ENCODE measurements around the gene CFI. TPM values are rescaled to one million over a fixed set of nuclear protein-coding genes. Genes with fewer than 3 reads are reported as not detected.

The CFI gene
- total and polyA plus RNA-seq, 2 of the 4 experiments (the other 2 are of a cell fraction) = 0.12 to 0.18 TPM

DNA sequence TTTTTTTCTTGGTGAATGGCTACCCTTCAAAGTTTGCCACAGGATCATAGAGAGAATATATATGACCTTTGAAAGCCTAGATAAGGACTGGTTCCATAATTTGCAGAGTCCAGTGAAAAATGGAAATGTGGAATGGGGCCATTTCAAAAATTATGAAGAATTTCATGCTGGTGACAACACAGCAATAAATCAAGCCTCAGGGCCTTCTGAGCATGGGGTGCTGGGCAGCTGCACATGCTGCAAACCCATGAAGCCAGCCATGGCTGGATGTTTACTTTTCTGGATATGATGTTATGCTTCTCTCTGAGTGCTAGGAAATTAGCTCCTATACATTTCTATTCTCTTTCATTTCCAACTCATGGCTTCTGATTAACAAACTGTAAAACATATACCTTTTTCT lies 56.0 kb downstream of the CFI start:
- dilution Hi-C loops (cut with HindIII; ENCODE audit: low sequenced_read_pairs, unreplicated experiment) (no loop called here), intact Hi-C loops (cut with micrococcal nuclease) (no loop called here), in situ Hi-C loops (cut with MboI; ENCODE audit: low sequenced_read_pairs) (no loop called here)
- Histone ChIP-seq H3K23ac (ENCODE audit: low read depth, low read length) (no peak overlapping the region), H2BK15ac (ENCODE audit: low read depth, low read length) (no peak overlapping the region), H3K4me1 (ENCODE audit: control insufficient read depth, insufficient read depth, low read length) (no peaks in the 10 kb centered on the region), H3K27ac (ENCODE audit: insufficient read depth, low read length) (no peak overlapping the region), H4K20me1 (ENCODE audit: insufficient read depth, low read length) (no peaks in the 10 kb centered on the region), H2AK5ac (ENCODE audit: low read depth, low read length) (no peak overlapping the region), H3K36me3 (ENCODE audit: control insufficient read depth, insufficient read depth, low read length) (no peaks in the 10 kb centered on the region), H3K4ac (ENCODE audit: low read depth, low read length) (no peak overlapping the region), H2AFZ (replicated peaks; ENCODE audit: low read length, poor library complexity) (no peak overlapping the region), H3K18ac (ENCODE audit: low read depth, low read length) (no peak overlapping the region), H3K79me1 (ENCODE audit: low read depth in 1 of 2, low read length in 2 of 2) (no peaks in the 10 kb centered on the region), H3K4me3 (ENCODE audit: insufficient read depth, low read depth, low read length) (no peak overlapping the region), H2BK120ac (ENCODE audit: low read depth, low read length) (no peak overlapping the region), H4K5ac (ENCODE audit: low read depth, low read length) (no peak overlapping the region), H3K9me3 (ENCODE audit: control insufficient read depth, insufficient read depth, low read length) (no peaks in the 10 kb centered on the region), H3K14ac (replicated peaks; ENCODE audit: low read depth, low read length) (no peak overlapping the region), H3K27me3 (ENCODE audit: control insufficient read depth, insufficient read depth, low read length) (peaks cover 4% of the 10 kb centered on the region; the same call in 1 of the 2 replicates), H2AK9ac (replicated peaks; ENCODE audit: low read depth, low read length, poor library complexity) (no peak overlapping the region), H2BK5ac (ENCODE audit: low read depth, low read length, poor library complexity, severe bottlenecking) (no peak overlapping the region), H2BK20ac (ENCODE audit: low read depth, low read length) (no peak overlapping the region), H3K56ac (ENCODE audit: extremely low read depth, insufficient read depth, low read length) (no peak overlapping the region), H3K9ac (ENCODE audit: low read depth, low read length) (no peak overlapping the region), H4K8ac (ENCODE audit: low read depth in 2 of 2, low read length in 2 of 2) (no peak overlapping the region), H3K9me1 (ENCODE audit: insufficient read depth, low read length) (no peaks in the 10 kb centered on the region), H3K4me2 (ENCODE audit: low read depth, low read length) (no peak overlapping the region), H4K91ac (ENCODE audit: insufficient read depth, low read depth, low read length) (no peak overlapping the region)
- no peak for DNase-seq
- BruUV-seq (replicated peaks) = no TSS peak
- ATAC-seq (ENCODE audit: low read depth) = no peak
- CTCF ChIA-PET = interaction anchor here (0.6 kb wide), 1 partner anchor 62 kb away, joined by 4 read pairs; no protein-coding TSS in a partner anchor
- TF ChIP-seq BHLHE40 (IDR thresholded peaks at IDR 0.05; ENCODE audit: low read depth, low read length) = no peak
- TF ChIP-seq MAZ (IDR thresholded peaks at IDR 0.05; ENCODE audit: borderline replicate concordance, low read depth, low read length) = no peak
- TF ChIP-seq FOS (IDR thresholded peaks at IDR 0.05; ENCODE audit: low read depth, low read length) = no peak
- TF ChIP-seq, protein P1, sequence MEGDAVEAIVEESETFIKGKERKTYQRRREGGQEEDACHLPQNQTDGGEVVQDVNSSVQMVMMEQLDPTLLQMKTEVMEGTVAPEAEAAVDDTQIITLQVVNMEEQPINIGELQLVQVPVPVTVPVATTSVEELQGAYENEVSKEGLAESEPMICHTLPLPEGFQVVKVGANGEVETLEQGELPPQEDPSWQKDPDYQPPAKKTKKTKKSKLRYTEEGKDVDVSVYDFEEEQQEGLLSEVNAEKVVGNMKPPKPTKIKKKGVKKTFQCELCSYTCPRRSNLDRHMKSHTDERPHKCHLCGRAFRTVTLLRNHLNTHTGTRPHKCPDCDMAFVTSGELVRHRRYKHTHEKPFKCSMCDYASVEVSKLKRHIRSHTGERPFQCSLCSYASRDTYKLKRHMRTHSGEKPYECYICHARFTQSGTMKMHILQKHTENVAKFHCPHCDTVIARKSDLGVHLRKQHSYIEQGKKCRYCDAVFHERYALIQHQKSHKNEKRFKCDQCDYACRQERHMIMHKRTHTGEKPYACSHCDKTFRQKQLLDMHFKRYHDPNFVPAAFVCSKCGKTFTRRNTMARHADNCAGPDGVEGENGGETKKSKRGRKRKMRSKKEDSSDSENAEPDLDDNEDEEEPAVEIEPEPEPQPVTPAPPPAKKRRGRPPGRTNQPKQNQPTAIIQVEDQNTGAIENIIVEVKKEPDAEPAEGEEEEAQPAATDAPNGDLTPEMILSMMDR (conservative IDR thresholded peaks at IDR 0.05; ENCODE audit: low read depth, low read length) = no peak
- TF ChIP-seq MXI1 (IDR thresholded peaks at IDR 0.05; ENCODE audit: borderline replicate concordance, low read depth, low read length) = no peak
- TF ChIP-seq, protein P2, sequence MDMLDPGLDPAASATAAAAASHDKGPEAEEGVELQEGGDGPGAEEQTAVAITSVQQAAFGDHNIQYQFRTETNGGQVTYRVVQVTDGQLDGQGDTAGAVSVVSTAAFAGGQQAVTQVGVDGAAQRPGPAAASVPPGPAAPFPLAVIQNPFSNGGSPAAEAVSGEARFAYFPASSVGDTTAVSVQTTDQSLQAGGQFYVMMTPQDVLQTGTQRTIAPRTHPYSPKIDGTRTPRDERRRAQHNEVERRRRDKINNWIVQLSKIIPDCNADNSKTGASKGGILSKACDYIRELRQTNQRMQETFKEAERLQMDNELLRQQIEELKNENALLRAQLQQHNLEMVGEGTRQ (IDR thresholded peaks at IDR 0.05; ENCODE audit: low read depth, low read length) = no peak
- no peak for TF ChIP-seq NFE2L2 (IDR thresholded peaks at IDR 0.05; ENCODE audit: low read depth, low read length)
- TF ChIP-seq SMC3 (IDR thresholded peaks at IDR 0.05; ENCODE audit: low read depth, low read length) = no peak
- no peak for TF ChIP-seq RFX5 (IDR thresholded peaks at IDR 0.05; ENCODE audit: low read depth, low read length)
- TF ChIP-seq POLR2A (IDR thresholded peaks at IDR 0.05; ENCODE audit: low read depth, low read length) = no peak
- no peak for TF ChIP-seq CEBPB (IDR thresholded peaks at IDR 0.05; ENCODE audit: low read depth, low read length)
- no peak for TF ChIP-seq MAFK (IDR thresholded peaks at IDR 0.05; ENCODE audit: low read depth, low read length)
- TF ChIP-seq, protein P3, sequence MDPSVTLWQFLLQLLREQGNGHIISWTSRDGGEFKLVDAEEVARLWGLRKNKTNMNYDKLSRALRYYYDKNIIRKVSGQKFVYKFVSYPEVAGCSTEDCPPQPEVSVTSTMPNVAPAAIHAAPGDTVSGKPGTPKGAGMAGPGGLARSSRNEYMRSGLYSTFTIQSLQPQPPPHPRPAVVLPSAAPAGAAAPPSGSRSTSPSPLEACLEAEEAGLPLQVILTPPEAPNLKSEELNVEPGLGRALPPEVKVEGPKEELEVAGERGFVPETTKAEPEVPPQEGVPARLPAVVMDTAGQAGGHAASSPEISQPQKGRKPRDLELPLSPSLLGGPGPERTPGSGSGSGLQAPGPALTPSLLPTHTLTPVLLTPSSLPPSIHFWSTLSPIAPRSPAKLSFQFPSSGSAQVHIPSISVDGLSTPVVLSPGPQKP (IDR thresholded peaks at IDR 0.05; ENCODE audit: borderline replicate concordance, low read depth, low read length) = no peak
- no peak for TF ChIP-seq CHD1 (IDR thresholded peaks at IDR 0.05; ENCODE audit: low read depth, low read length)
- TF ChIP-seq RAD21 (IDR thresholded peaks at IDR 0.05; ENCODE audit: low read length) = no peak
- no peak for TF ChIP-seq RCOR1 (IDR thresholded peaks at IDR 0.05; ENCODE audit: insufficient replicate concordance, low read length)
- POLR2A ChIA-PET (ENCODE audit: unreplicated experiment) = no interaction called here
